SK-N-SH (cell line): ENCODE measurements around the gene SUSD3. TPM values are rescaled to one million over a fixed set of nuclear protein-coding genes. Genes with fewer than 3 reads are reported as not detected.

ENCODE experiments used
- CTCF ChIA-PET: fragments of 300-600, 350-600 bp; formaldehyde crosslinking; extraction: SDS; loops from one replicate; lab custom pipeline; 2021; lab: Yijun Ruan, JAX
- POLR2A ChIA-PET: fragments of 350-600 bp; sonication (Branson Sonifier 250); formaldehyde crosslinking; extraction: SDS; loops from one replicate; lab custom pipeline; 2020; ENCODE audit warnings: antibody characterized with exemption, inconsistent platforms; lab: Yijun Ruan, JAX
- DNase-seq: peaks from one replicate; pipeline ENCODE4 v3.0.0; 2012
- H2AFZ ChIP-seq: fragments of 200-600 bp; sonication (generic); 2 replicates; pipeline ENCODE4 v1.8.1; 2016; ENCODE audit warnings: antibody characterized with exemption, mild to moderate bottlenecking, low read depth
- H3F3A ChIP-seq: fragments of 200-600 bp; sonication (generic); replicated peaks from 2 replicates; pipeline ENCODE3; 2016; ENCODE audit warnings: antibody characterized with exemption, mild to moderate bottlenecking; ENCODE audit not compliant: insufficient read depth
- H3K27ac ChIP-seq, 2 experiments: fragments of 200-500 bp in 1 of 2; fragments of 200-600 bp in 1 of 2; sonication (Bioruptor generic) in 1 of 2; sonication (generic), shearing (Covaris generic) in 1 of 2; 2 replicates each; pipeline versions ENCODE4 v1.5.1 to v1.6.1; 2014 to 2016; ENCODE audit warnings: low read depth in 2 of 2, inconsistent platforms in 1 of 2, low read length in 1 of 2, mild to moderate bottlenecking in 1 of 2, mixed read lengths in 1 of 2
- H3K27me3 ChIP-seq: fragments of 200-600 bp; sonication (generic), shearing (Covaris generic); 2 replicates; pipeline ENCODE4 v1.6.1; 2016; ENCODE audit warnings: mixed run types; ENCODE audit not compliant: insufficient read depth
- H3K36me3 ChIP-seq, 2 experiments: fragments of 200-500 bp in 1 of 2; fragments of 200-600 bp in 1 of 2; sonication (Bioruptor generic) in 1 of 2; sonication (generic) in 1 of 2; replicated peaks in 1 of 2; 2 replicates each; pipeline versions ENCODE3 to v1.5.1; 2014 to 2016; ENCODE audit warnings: low read length in 1 of 2, mild to moderate bottlenecking in 1 of 2; ENCODE audit not compliant: insufficient read depth in 2 of 2, control insufficient read depth in 1 of 2
- H3K4me1 ChIP-seq, 2 experiments: fragments of 200-500 bp in 1 of 2; fragments of 200-600 bp in 1 of 2; sonication (Bioruptor generic) in 1 of 2; sonication (generic), shearing (Covaris generic) in 1 of 2; 2 replicates each; pipeline versions ENCODE4 v1.5.1 to v1.6.1; 2014 to 2016; ENCODE audit warnings: low read depth in 1 of 2, low read length in 1 of 2, mixed run types in 1 of 2; ENCODE audit not compliant: insufficient read depth in 2 of 2, control insufficient read depth in 1 of 2
- H3K4me2 ChIP-seq: fragments of 200-600 bp; sonication (generic), shearing (Covaris generic); 2 replicates; pipeline ENCODE4 v1.6.1; 2017; ENCODE audit warnings: mixed run types
- H3K4me3 ChIP-seq, 2 experiments: fragments of 200-500 bp in 1 of 2; fragments of 200-600 bp in 1 of 2; sonication (Bioruptor generic) in 1 of 2; sonication (generic), shearing (Covaris generic) in 1 of 2; 2 replicates each; pipeline versions ENCODE4 v1.5.1 to v1.8.1; 2014 to 2016; ENCODE audit warnings: low read depth in 2 of 2, inconsistent platforms in 1 of 2, low read length in 1 of 2, mild to moderate bottlenecking in 1 of 2, mixed read lengths in 1 of 2, moderate library complexity in 1 of 2
- H3K79me2 ChIP-seq: fragments of 200-600 bp; sonication (generic); 2 replicates; pipeline ENCODE4 v1.8.1; 2017; ENCODE audit warnings: mild to moderate bottlenecking; ENCODE audit not compliant: insufficient read depth
- H3K9ac ChIP-seq: fragments of 200-600 bp; sonication (generic); 2 replicates; pipeline ENCODE4 v1.6.1; 2017; ENCODE audit warnings: mixed run types
- H3K9me2 ChIP-seq: fragments of 200-600 bp; sonication (generic); 2 replicates; pipeline ENCODE4 v1.6.1; 2017; ENCODE audit warnings: mixed run types
- H3K9me3 ChIP-seq: fragments of 200-600 bp; sonication (generic); 2 replicates; pipeline ENCODE4 v1.6.1; 2017; ENCODE audit warnings: mixed run types, mild to moderate bottlenecking, moderate library complexity
- H4K20me1 ChIP-seq: fragments of 200-600 bp; sonication (generic); 2 replicates; pipeline ENCODE4 v1.6.1; 2017; ENCODE audit warnings: mild to moderate bottlenecking, mixed run types; ENCODE audit not compliant: insufficient read depth
- ELF1 ChIP-seq: IDR thresholded peaks from 2 replicates; pipeline ENCODE4 v1.4.0; 2012
- EP300 ChIP-seq, 2 experiments: IDR thresholded peaks; 2 replicates each; pipeline versions ENCODE4 v1.4.0 to v1.6.1; 2012; ENCODE audit warnings: borderline replicate concordance in 1 of 2, low read depth in 1 of 2, low read length in 1 of 2
- EZH2phosphoT487 ChIP-seq: fragments of 200-600 bp; sonication (generic); IDR thresholded peaks from 2 replicates; pipeline ENCODE4 v1.6.1; 2017; ENCODE audit warnings: low read depth, mixed run types, mild to moderate bottlenecking, antibody characterized with exemption, moderate library complexity, borderline replicate concordance
- GABPA ChIP-seq: IDR thresholded peaks from 2 replicates; pipeline ENCODE4 v1.4.0; 2012; ENCODE audit warnings: low read depth, mild to moderate bottlenecking
- GATA2 ChIP-seq: sonication (generic); formaldehyde crosslinking; IDR thresholded peaks from 2 replicates; pipeline ENCODE4 v1.5.0; 2020; ENCODE audit warnings: mild to moderate bottlenecking, missing genetic modification reagents
- MEF2A ChIP-seq: IDR thresholded peaks from 2 replicates; pipeline ENCODE4 v1.4.0; 2012; ENCODE audit warnings: low read depth, borderline replicate concordance
- NFIC ChIP-seq: IDR thresholded peaks from 2 replicates; pipeline ENCODE4 v1.4.0; 2012; ENCODE audit warnings: borderline replicate concordance
- NRF1 ChIP-seq: IDR thresholded peaks from 2 replicates; pipeline ENCODE4 v1.6.1; 2012; ENCODE audit warnings: low read depth, mild to moderate bottlenecking, low read length
- POLR2AphosphoS5 ChIP-seq: IDR thresholded peaks from 2 replicates; pipeline ENCODE4 v1.6.1; 2012; ENCODE audit warnings: low read depth, low read length
- SIN3A ChIP-seq: IDR thresholded peaks from 2 replicates; pipeline ENCODE4 v1.6.1; 2012; ENCODE audit warnings: low read depth, mild to moderate bottlenecking, low read length, moderate library complexity, borderline replicate concordance
- TAF1 ChIP-seq: IDR thresholded peaks from 2 replicates; pipeline ENCODE4 v1.6.1; 2012; ENCODE audit warnings: low read depth, mild to moderate bottlenecking, low read length, moderate library complexity, borderline replicate concordance
- TCF12 ChIP-seq: IDR thresholded peaks from 2 replicates; pipeline ENCODE4 v1.4.0; 2012
- TEAD4 ChIP-seq: IDR thresholded peaks from 2 replicates; pipeline ENCODE4 v1.4.0; 2012; ENCODE audit warnings: mild to moderate bottlenecking, borderline replicate concordance; ENCODE audit not compliant: insufficient read depth
- YY1 ChIP-seq: IDR thresholded peaks from 2 replicates; pipeline ENCODE4 v1.4.0; 2012; ENCODE audit warnings: low read depth, mild to moderate bottlenecking
- WGBS: methylation state at CpG from one replicate; pipeline ENCODE4 v1.1.6; 2017; ENCODE audit warnings: low lambda C conversion rate; 5-methylcytosine and 5-hydroxymethylcytosine counted together
- polyA plus RNA-seq, 3 experiments: library from polyadenylated mRNA; depleted of rRNA; stranded (reverse); fragments of >200 nt; gene quantifications; 2 replicates each; pipeline ENCODE4 v1.2.3, GENCODE V29; 2012
- TF ChIP-seq, protein P1 (sequence below): fragments of 150-350 bp; IDR thresholded peaks from 2 replicates; pipeline ENCODE4 v1.6.1; 2016; ENCODE audit warnings: mild to moderate bottlenecking, low read depth, low read length
- TF ChIP-seq, protein P2 (sequence below): IDR thresholded peaks from 2 replicates; pipeline ENCODE4 v1.4.0; 2012; ENCODE audit warnings: low read depth
- TF ChIP-seq, protein P3 (sequence below): IDR thresholded peaks from 2 replicates; pipeline ENCODE4 v1.4.0; 2012; ENCODE audit warnings: low read depth, borderline replicate concordance

Gene SUSD3
- polyA plus RNA-seq, 1 of the 3 experiments (the other 2 are of a cell fraction): 0.49 TPM

DNA sequence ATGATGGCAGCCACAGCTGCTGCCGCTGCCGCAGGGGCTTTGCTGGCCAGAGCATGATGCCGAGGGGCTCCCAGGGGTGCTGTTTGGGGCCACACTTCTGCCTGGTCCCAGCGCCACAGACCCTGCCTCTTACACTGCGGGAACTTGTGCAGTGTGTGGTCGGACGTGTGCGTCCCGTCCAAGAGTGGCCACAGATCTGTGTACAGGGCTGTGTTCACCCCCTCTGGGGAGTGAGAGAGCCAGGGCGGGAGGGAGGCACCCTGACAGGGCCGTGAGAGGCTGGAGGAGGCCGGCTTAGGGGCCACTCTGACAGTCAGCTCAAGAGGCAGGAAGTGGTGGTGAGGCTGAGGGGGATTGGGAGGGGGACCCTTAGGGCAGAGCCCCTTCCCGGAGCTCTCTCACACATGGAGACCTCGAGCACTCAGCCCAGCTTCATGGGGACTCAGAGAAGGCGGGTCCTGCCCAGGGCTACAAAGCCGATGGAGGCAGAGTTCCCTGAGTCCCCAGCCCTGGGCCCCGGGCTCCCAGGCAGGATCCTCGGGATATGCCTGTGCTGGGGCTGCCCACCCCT is 24.4 kb downstream of the SUSD3 start (continued):
- no peak for TF ChIP-seq SIN3A
- TF ChIP-seq EZH2phosphoT487: no peak
- TF ChIP-seq EP300 (IDR thresholded peaks at IDR 0.05; ENCODE audit: borderline replicate concordance in 1 of 2, low read depth in 1 of 2, low read length in 1 of 2): no peak
- no peak for TF ChIP-seq TAF1
- TF ChIP-seq NRF1: no peak
- no peak for TF ChIP-seq GABPA
- no peak for TF ChIP-seq TEAD4
- no peak for TF ChIP-seq POLR2AphosphoS5

DNA sequence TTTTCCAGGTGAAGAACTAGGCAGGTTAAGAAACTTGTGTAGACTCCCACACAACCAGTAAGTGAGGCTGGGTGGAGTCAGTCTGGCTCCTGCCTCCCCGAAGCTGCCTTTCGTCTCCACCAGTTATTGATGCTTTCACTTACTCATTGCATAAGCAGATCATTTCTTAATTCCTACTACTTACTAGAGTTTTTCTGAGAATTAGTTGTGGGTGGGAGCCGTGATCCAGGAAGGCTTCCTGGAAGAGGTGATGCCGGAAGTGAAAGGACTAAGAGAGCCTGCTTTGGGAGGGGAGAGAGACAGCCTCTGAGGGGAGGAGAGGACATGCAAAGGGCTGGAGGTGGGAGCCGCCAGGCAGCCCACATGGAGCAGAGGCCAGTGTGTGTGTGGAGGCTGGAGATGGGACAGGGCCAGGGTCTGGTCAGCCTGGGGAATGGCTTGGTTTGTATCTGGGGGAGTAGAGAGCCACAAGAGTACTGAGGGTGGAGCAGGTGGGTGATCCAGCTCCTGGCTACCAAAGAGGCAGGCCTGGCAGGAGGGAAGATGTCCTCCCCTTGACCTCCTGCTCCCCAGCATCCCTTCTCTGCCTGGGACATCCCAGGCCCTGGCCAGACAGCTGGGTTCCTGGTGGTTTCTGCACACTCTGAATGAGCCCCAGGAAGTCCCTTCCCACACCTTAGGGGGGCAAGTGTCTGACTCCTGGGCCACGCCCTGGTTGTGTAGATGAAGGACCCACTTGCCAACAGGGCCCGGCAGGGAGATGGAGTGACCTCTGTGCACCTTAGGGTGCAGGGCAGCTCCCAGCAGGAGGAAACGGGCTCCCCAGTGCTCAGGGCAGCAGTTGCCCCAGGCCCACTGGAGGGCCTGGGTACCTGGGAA is 25.3 kb downstream of the SUSD3 start:
- Histone ChIP-seq H4K20me1 (no peaks in the 10 kb centered on the region), H3K4me1 (peaks cover 0 to 7% of the 10 kb centered on the region in 2 experiments; a peak in 1 of 4 replicates), H3K9ac (no peak overlapping the region), H3F3A (no peaks in the 10 kb centered on the region), H3K4me3 (no peak overlapping the region), H3K27me3 (no peaks in the 10 kb centered on the region), H3K9me3 (no peaks in the 10 kb centered on the region), H3K79me2 (no peaks in the 10 kb centered on the region), H3K36me3 (no peaks in the 10 kb centered on the region), H2AFZ (no peak overlapping the region), H3K9me2 (no peaks in the 10 kb centered on the region), H3K27ac (no peak overlapping the region), H3K4me2 (no peak overlapping the region)
- ChIA-PET CTCF (interaction anchor here (1.3 kb wide), 1 partner anchor 221 kb away, joined by 3 read pairs; no protein-coding TSS in a partner anchor), POLR2A (no interaction called here)
- 70% methylated on average over 6 of the region's 8 CpGs for WGBS
- DNase-seq: peak; percentile 3
- TF ChIP-seq GATA2 (CRISPR knock-in tag) (no peak), ELF1 (no peak), TCF12 (no peak), SIN3A (no peak), NFIC (no peak)

DNA sequence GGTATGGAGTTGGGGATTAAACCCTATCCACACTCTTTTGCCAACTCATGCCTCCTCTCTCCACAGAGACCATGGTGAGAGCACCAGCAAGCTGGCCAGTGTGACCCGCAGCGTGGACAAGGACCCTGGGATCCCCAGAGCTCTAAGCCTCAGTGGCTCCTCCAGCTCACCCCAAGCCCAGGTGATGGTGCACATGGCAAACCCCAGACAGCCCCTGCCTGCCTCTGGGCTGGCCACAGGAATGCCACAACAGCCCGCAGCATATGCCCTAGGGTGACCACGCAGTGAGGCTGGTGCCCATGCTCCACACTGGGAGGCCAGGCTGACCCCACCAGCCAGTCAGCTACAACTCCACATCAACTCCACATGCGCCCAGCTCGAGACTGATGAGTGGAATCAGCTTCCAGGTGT is 26.0 kb downstream of the SUSD3 start:
- H3K36me3 ChIP-seq: no peaks in the 10 kb centered on the region
- WGBS: no CpG with 5 or more reads among the region's 6 CpGs
- no peak overlapping the region for H3K27ac ChIP-seq
- H3K27me3 ChIP-seq: no peaks in the 10 kb centered on the region
- peaks cover 0 to 7% of the 10 kb centered on the region in 2 experiments; a peak in 1 of 4 replicates for H3K4me1 ChIP-seq
- no peak overlapping the region for H3K4me2 ChIP-seq
- peak; percentile 3 for DNase-seq
- no peaks in the 10 kb centered on the region for H4K20me1 ChIP-seq
- ChIA-PET CTCF (interaction anchor here (1.3 to 1.5 kb wide), 2 partner anchors 81 to 221 kb away, joined by 3 to 4 read pairs; no protein-coding TSS in a partner anchor), POLR2A (no interaction called here)
- TF ChIP-seq, protein P1, sequence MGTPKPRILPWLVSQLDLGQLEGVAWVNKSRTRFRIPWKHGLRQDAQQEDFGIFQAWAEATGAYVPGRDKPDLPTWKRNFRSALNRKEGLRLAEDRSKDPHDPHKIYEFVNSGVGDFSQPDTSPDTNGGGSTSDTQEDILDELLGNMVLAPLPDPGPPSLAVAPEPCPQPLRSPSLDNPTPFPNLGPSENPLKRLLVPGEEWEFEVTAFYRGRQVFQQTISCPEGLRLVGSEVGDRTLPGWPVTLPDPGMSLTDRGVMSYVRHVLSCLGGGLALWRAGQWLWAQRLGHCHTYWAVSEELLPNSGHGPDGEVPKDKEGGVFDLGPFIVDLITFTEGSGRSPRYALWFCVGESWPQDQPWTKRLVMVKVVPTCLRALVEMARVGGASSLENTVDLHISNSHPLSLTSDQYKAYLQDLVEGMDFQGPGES: no peak
- TF ChIP-seq, protein P2, sequence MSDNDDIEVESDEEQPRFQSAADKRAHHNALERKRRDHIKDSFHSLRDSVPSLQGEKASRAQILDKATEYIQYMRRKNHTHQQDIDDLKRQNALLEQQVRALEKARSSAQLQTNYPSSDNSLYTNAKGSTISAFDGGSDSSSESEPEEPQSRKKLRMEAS: no peak
- TF ChIP-seq, protein P3, sequence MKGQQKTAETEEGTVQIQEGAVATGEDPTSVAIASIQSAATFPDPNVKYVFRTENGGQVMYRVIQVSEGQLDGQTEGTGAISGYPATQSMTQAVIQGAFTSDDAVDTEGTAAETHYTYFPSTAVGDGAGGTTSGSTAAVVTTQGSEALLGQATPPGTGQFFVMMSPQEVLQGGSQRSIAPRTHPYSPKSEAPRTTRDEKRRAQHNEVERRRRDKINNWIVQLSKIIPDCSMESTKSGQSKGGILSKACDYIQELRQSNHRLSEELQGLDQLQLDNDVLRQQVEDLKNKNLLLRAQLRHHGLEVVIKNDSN: no peak
- TF ChIP-seq POLR2AphosphoS5 (no peak), MEF2A (no peak), YY1 (no peak)
- H3K9me3 ChIP-seq: no peaks in the 10 kb centered on the region
- no peak overlapping the region for H3K9ac ChIP-seq
- no peaks in the 10 kb centered on the region for H3K9me2 ChIP-seq
- H3K4me3 ChIP-seq: no peak overlapping the region
- no peaks in the 10 kb centered on the region for H3K79me2 ChIP-seq
- no peak overlapping the region for H2AFZ ChIP-seq
- no peaks in the 10 kb centered on the region for H3F3A ChIP-seq
